Skin epidermis (tissue), 12 donors: ENCODE measurements around the gene VPREB1.
A peak's percentile ranks its signal among the peaks of the same experiment; 100 is the strongest.
"Not testable (repeated sequence)": the region's sequence is repeated elsewhere in the genome, so short reads cannot be mapped to it uniquely, and the experiment has no call there.

Experiments
- H3K27ac ChIP-seq, 21 experiments: fragments of 200-600 bp; sonication (generic) in 11 of 21; one replicate each; pipeline ENCODE4 v1.5.0; 2020; ENCODE audit warnings: mild to moderate bottlenecking in 3 of 21, inconsistent platforms in 2 of 21, moderate library complexity in 2 of 21
- H3K4me3 ChIP-seq, 7 experiments: fragments of 200-600 bp; sonication (generic) in 2 of 7; one replicate each; pipeline ENCODE4 v1.5.0; 2020; ENCODE audit warnings: inconsistent platforms in 2 of 7, mild to moderate bottlenecking in 2 of 7, moderate library complexity in 1 of 7

VPREB1 gene

GRCh38 chr22:22210889-22211833, 33.4 kb upstream of the VPREB1 start:
- no peak overlapping the region for H3K4me3 ChIP-seq
- peak overlapping the region in 2 of 21 experiments; percentile 16 to 42 for H3K27ac ChIP-seq

- Histone ChIP-seq H3K4me3 (no peak overlapping the region), H3K27ac (no peak overlapping the region)
Measured at GRCh38 chr22:22213231-22213630, 31.4 kb upstream of the VPREB1 start.

- Histone ChIP-seq H3K27ac (no peak overlapping the region), H3K4me3 (no peak overlapping the region)
Measured at GRCh38 chr22:22214819-22215329, 29.7 kb upstream of the VPREB1 start.

GRCh38 chr22:22215659-22216449, 28.7 kb upstream of the VPREB1 start:
- Histone ChIP-seq H3K4me3 (no peak overlapping the region), H3K27ac (no peak overlapping the region)

GRCh38 chr22:22216450-22216959, 28.1 kb upstream of the VPREB1 start:
- no peak overlapping the region for H3K27ac ChIP-seq
- H3K4me3 ChIP-seq, result no peak overlapping the region

- Histone ChIP-seq H3K27ac (no peak overlapping the region), H3K4me3 (no peak overlapping the region)
Measured at GRCh38 chr22:22218302-22218701, 26.3 kb upstream of the VPREB1 start.

- no peak overlapping the region for H3K27ac ChIP-seq
- H3K4me3 ChIP-seq, result no peak overlapping the region
Measured at GRCh38 chr22:22219140-22219996, 25.2 kb upstream of the VPREB1 start.

- not testable (repeated sequence) for H3K4me3 ChIP-seq, H3K27ac ChIP-seq
Measured at GRCh38 chr22:22221043-22221442, 23.5 kb upstream of the VPREB1 start.

- Histone ChIP-seq H3K27ac (no peak overlapping the region), H3K4me3 (no peak overlapping the region)
Measured at GRCh38 chr22:22226448-22227187, 18.0 kb upstream of the VPREB1 start.

- no peak overlapping the region for H3K4me3 ChIP-seq
- H3K27ac ChIP-seq, result no peak overlapping the region
Measured at GRCh38 chr22:22228421-22228820, 16.2 kb upstream of the VPREB1 start.

- H3K27ac ChIP-seq, result no peak overlapping the region
- no peak overlapping the region for H3K4me3 ChIP-seq
Measured at GRCh38 chr22:22228921-22229320, 15.7 kb upstream of the VPREB1 start.

- H3K4me3 ChIP-seq, result no peak overlapping the region
- H3K27ac ChIP-seq, result no peak overlapping the region
Measured at GRCh38 chr22:22229683-22230420, 14.7 kb upstream of the VPREB1 start.

- no peak overlapping the region for H3K27ac ChIP-seq
- no peak overlapping the region for H3K4me3 ChIP-seq
Measured at GRCh38 chr22:22230438-22230837, 14.1 kb upstream of the VPREB1 start.

- Histone ChIP-seq H3K27ac (no peak overlapping the region), H3K4me3 (no peak overlapping the region)
Measured at GRCh38 chr22:22233081-22233480, 11.5 kb upstream of the VPREB1 start.

GRCh38 chr22:22235558-22235957, 9.0 kb upstream of the VPREB1 start:
- Histone ChIP-seq H3K4me3 (no peak overlapping the region), H3K27ac (no peak overlapping the region)

- Histone ChIP-seq H3K4me3 (no peak overlapping the region), H3K27ac (no peak overlapping the region)
Measured at GRCh38 chr22:22237521-22237920, 7.1 kb upstream of the VPREB1 start.

- H3K27ac ChIP-seq, result no peak overlapping the region
Measured at GRCh38 chr22:22239311-22239939, 5.2 kb upstream of the VPREB1 start.

GRCh38 chr22:22241554-22241898, 3.1 kb upstream of the VPREB1 start:
- Histone ChIP-seq H3K4me3 (no peak overlapping the region), H3K27ac (no peak overlapping the region)

More at GRCh38 chr22:22239311-22239939, 5.2 kb upstream of the VPREB1 start:
- no peak overlapping the region for H3K4me3 ChIP-seq
